SU-DHL-6 (cell line): ENCODE data around the gene FAM53B.

Source experiments
- H2AFZ ChIP-seq: fragments of 200-600 bp; sonication (generic); 2 replicates; pipeline ENCODE4 v1.6.1; 2014; ENCODE audit warnings: low read depth, mild to moderate bottlenecking, moderate library complexity, mixed read lengths, antibody characterized with exemption, low read length; ENCODE audit not compliant: severe bottlenecking
- H3F3A ChIP-seq: fragments of 200-600 bp; shearing (Covaris generic); 2 replicates; pipeline ENCODE4 v1.6.0; 2016; ENCODE audit warnings: antibody characterized with exemption, mild to moderate bottlenecking; ENCODE audit not compliant: insufficient read depth
- H3K27ac ChIP-seq: fragments of 200-600 bp; sonication (generic); 2 replicates; pipeline ENCODE4 v1.5.1; 2016; ENCODE audit warnings: low read depth, mild to moderate bottlenecking, low read length, moderate library complexity, mixed read lengths
- H3K27me3 ChIP-seq: fragments of 200-600 bp; sonication (generic), shearing (Covaris generic); 2 replicates; pipeline ENCODE4 v1.6.0; 2014; ENCODE audit warnings: mild to moderate bottlenecking, low read length
- H3K36me3 ChIP-seq: fragments of 200-600 bp; sonication (generic); 2 replicates; pipeline ENCODE4 v1.6.1; 2014; ENCODE audit warnings: mild to moderate bottlenecking, low read length, mixed read lengths
- H3K4me2 ChIP-seq: fragments of 300-600, 200-600 bp; shearing (Covaris generic), sonication (generic); 2 replicates; pipeline ENCODE4 v1.6.0; 2014; ENCODE audit warnings: low read length, low read depth, mild to moderate bottlenecking; ENCODE audit not compliant: poor library complexity, severe bottlenecking
- H3K4me3 ChIP-seq: fragments of 200-600 bp; sonication (generic); 2 replicates; pipeline ENCODE4 v1.5.1; 2014; ENCODE audit warnings: antibody characterized with exemption, low read length, mild to moderate bottlenecking, mixed read lengths; ENCODE audit not compliant: insufficient read depth, poor library complexity, severe bottlenecking
- H3K79me2 ChIP-seq: fragments of 200-600 bp; sonication (generic); 2 replicates; pipeline ENCODE4 v1.6.1; 2014; ENCODE audit warnings: mild to moderate bottlenecking, low read length, moderate library complexity; ENCODE audit not compliant: insufficient read depth
- H3K9ac ChIP-seq: fragments of 200-600 bp; sonication (generic); 2 replicates; pipeline ENCODE4 v1.7.0; 2014; ENCODE audit warnings: mild to moderate bottlenecking, low read length
- H3K9me2 ChIP-seq: fragments of 200-600 bp; sonication (generic); replicated peaks from 2 replicates; pipeline ENCODE4 v1.6.1; 2014; ENCODE audit warnings: low read length; ENCODE audit not compliant: insufficient read depth
- H3K9me3 ChIP-seq: fragments of 200-600 bp; sonication (generic); 2 replicates; pipeline ENCODE4 v1.6.1; 2014; ENCODE audit warnings: low read length, mixed read lengths; ENCODE audit not compliant: insufficient read depth
- H4K20me1 ChIP-seq: fragments of 200-600 bp; sonication (generic); 2 replicates; pipeline ENCODE4 v1.6.1; 2014; ENCODE audit warnings: low read depth, mild to moderate bottlenecking, antibody characterized with exemption, low read length, moderate library complexity, mixed read lengths
- CTCF ChIP-seq: fragments of 200-600 bp; sonication (generic); IDR thresholded peaks from one replicate; pipeline ENCODE4 v1.5.1; 2017; ENCODE audit warnings: antibody characterized with exemption, mild to moderate bottlenecking, low read length, moderate library complexity; ENCODE audit not compliant: insufficient read depth, poor library complexity, severe bottlenecking
- EZH2phosphoT487 ChIP-seq: fragments of 200-600 bp; sonication (generic), shearing (Covaris generic); conservative IDR thresholded peaks from 2 replicates; pipeline ENCODE4 v1.6.1; 2018; ENCODE audit warnings: mild to moderate bottlenecking, antibody characterized with exemption, low read length, moderate library complexity, mixed read lengths

FAM53B gene

DNA sequence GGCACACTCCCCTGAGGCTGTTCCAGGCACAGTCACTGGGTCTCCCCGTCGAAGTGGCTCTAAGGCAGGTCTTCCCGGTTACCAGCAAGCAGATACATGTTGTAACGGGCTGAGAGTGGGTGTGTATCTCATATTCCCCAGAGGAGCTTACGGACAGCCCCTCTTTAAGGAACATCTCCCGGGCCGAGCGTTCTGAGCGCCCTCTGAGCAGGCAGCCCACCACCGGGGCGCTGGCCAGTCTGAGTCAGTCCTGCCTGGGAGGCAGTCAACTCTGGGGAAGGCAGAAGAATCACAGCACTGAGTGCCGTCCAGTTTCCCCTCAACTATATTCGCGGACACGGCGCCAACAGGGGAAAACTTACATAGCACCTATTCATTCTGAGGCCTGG is 165.2 kb downstream of the FAM53B start:
- H3K4me2 ChIP-seq: no peak overlapping the region
- H3K9me2 ChIP-seq: no peaks in the 10 kb centered on the region
- H3F3A ChIP-seq: no peaks in the 10 kb centered on the region
- H2AFZ ChIP-seq: no peak overlapping the region
- H3K9ac ChIP-seq: no peak overlapping the region
- H3K79me2 ChIP-seq: no peaks in the 10 kb centered on the region
- no peaks in the 10 kb centered on the region for H4K20me1 ChIP-seq
- no peak for TF ChIP-seq EZH2phosphoT487
- no peak for TF ChIP-seq CTCF
- no peak overlapping the region for H3K4me3 ChIP-seq
- H3K27me3 ChIP-seq: no peaks in the 10 kb centered on the region
- H3K9me3 ChIP-seq: no peaks in the 10 kb centered on the region
- H3K36me3 ChIP-seq: peaks cover 5% of the 10 kb centered on the region; the same call in 1 of the 2 replicates
- no peak overlapping the region for H3K27ac ChIP-seq

GRCh38 chr10:124578231-124579010 is 165.8 kb downstream of the FAM53B start:
- Histone ChIP-seq H3K27ac (no peak overlapping the region), H3K4me2 (no peak overlapping the region), H3K79me2 (no peaks in the 10 kb centered on the region)

GRCh38 chr10:124577651-124578050 is 166.5 kb downstream of the FAM53B start:
- TF ChIP-seq CTCF (no peak), EZH2phosphoT487 (no peak)
- Histone ChIP-seq H3K4me2 (no peak overlapping the region), H3K27me3 (no peaks in the 10 kb centered on the region), H3K79me2 (no peaks in the 10 kb centered on the region), H3K4me3 (no peak overlapping the region), H3K9ac (no peak overlapping the region), H2AFZ (no peak overlapping the region), H4K20me1 (no peaks in the 10 kb centered on the region), H3K9me2 (no peaks in the 10 kb centered on the region), H3K27ac (no peak overlapping the region), H3K36me3 (peaks cover 5% of the 10 kb centered on the region; the same call in 1 of the 2 replicates), H3F3A (no peaks in the 10 kb centered on the region), H3K9me3 (no peaks in the 10 kb centered on the region)

More at GRCh38 chr10:124578231-124579010, 165.8 kb downstream of the FAM53B start:
- H3F3A ChIP-seq: no peaks in the 10 kb centered on the region
- H3K27me3 ChIP-seq: no peaks in the 10 kb centered on the region
- no peak overlapping the region for H3K4me3 ChIP-seq
- no peaks in the 10 kb centered on the region for H3K9me2 ChIP-seq
- peaks cover 5% of the 10 kb centered on the region; the same call in 1 of the 2 replicates for H3K36me3 ChIP-seq
- H3K9me3 ChIP-seq: no peaks in the 10 kb centered on the region
- no peak overlapping the region for H2AFZ ChIP-seq
- H3K9ac ChIP-seq: no peak overlapping the region
- H4K20me1 ChIP-seq: no peaks in the 10 kb centered on the region
- TF ChIP-seq CTCF: no peak
- TF ChIP-seq EZH2phosphoT487: no peak
